Activated CD4-positive, alpha-beta T cell treated with anti-CD3 and anti-CD28 coated beads, Interleukin-2, Interleukin-6, amounts not matched to agents 100 ng/mL and 50 ng/mL, durations not matched to agents 16 hours and 8 hours (primary cell): Measurements from ENCODE around the gene DDX24.

Experiments used
- DNase-seq: peaks from one replicate; pipeline ENCODE4 v3.0.0-alpha.2; 2020

The DDX24 gene

GRCh38 chr14:94029265-94029664 lies 51.7 kb downstream of the DDX24 start:
- no peak for DNase-seq

- DNase-seq: peak; percentile 81
Measured at GRCh38 chr14:94028450-94028826, 52.6 kb downstream of the DDX24 start.

GRCh38 chr14:94027566-94028449 lies 53.2 kb downstream of the DDX24 start:
- no peak for DNase-seq

GRCh38 chr14:94026889-94027469 lies 54.0 kb downstream of the DDX24 start:
- no peak for DNase-seq

GRCh38 chr14:94026173-94026888 lies 54.7 kb downstream of the DDX24 start, which contains the start of gene OTUB2:
Gene OTUB2 (plus strand): TSS chr14:94026340. CDS start chr14:94026538, 198 bp downstream.
- peak; percentile 99 for DNase-seq

- DNase-seq: no peak
Measured at GRCh38 chr14:94025720-94026119, 55.3 kb downstream of the DDX24 start.

- no peak for DNase-seq
Measured at GRCh38 chr14:94024549-94024948, 56.5 kb downstream of the DDX24 start.

GRCh38 chr14:94022532-94023411 lies 58.2 kb downstream of the DDX24 start:
- no peak for DNase-seq

- peak; percentile 68 for DNase-seq
Measured at GRCh38 chr14:94021416-94022157, 59.4 kb downstream of the DDX24 start.

GRCh38 chr14:94021001-94021400 lies 60.0 kb downstream of the DDX24 start:
- no peak for DNase-seq

- no peak for DNase-seq
Measured at GRCh38 chr14:94020267-94020666, 60.7 kb downstream of the DDX24 start.

GRCh38 chr14:94019329-94019728 lies 61.7 kb downstream of the DDX24 start:
- no peak for DNase-seq

GRCh38 chr14:94018308-94018707 lies 62.7 kb downstream of the DDX24 start:
- DNase-seq: no peak

- no peak for DNase-seq
Measured at GRCh38 chr14:94016446-94016976, 64.5 kb downstream of the DDX24 start.

- no peak for DNase-seq
Measured at GRCh38 chr14:94015223-94015622, 65.8 kb downstream of the DDX24 start.

- DNase-seq: no peak
Measured at GRCh38 chr14:94014382-94014781, 66.6 kb downstream of the DDX24 start.

GRCh38 chr14:94011795-94012194 lies 69.2 kb downstream of the DDX24 start:
- peak; percentile 33 for DNase-seq

- no peak for DNase-seq
Measured at GRCh38 chr14:94010625-94011024, 70.4 kb downstream of the DDX24 start.

- DNase-seq: no peak
Measured at GRCh38 chr14:94009767-94010166, 71.2 kb downstream of the DDX24 start.

- DNase-seq: peak; percentile 59
Measured at GRCh38 chr14:94008234-94008633, 72.8 kb downstream of the DDX24 start.

GRCh38 chr14:94005324-94006073 lies 75.5 kb downstream of the DDX24 start:
- peak; percentile 53 for DNase-seq
